ENCODE data around the gene MTA3.
A peak's percentile ranks its signal among the peaks of the same experiment; 100 is the strongest.
"Not testable (repeated sequence)": the region's sequence is repeated elsewhere in the genome, so short reads cannot be mapped to it uniquely, and the experiment has no call there.

MTA3 gene

DNA sequence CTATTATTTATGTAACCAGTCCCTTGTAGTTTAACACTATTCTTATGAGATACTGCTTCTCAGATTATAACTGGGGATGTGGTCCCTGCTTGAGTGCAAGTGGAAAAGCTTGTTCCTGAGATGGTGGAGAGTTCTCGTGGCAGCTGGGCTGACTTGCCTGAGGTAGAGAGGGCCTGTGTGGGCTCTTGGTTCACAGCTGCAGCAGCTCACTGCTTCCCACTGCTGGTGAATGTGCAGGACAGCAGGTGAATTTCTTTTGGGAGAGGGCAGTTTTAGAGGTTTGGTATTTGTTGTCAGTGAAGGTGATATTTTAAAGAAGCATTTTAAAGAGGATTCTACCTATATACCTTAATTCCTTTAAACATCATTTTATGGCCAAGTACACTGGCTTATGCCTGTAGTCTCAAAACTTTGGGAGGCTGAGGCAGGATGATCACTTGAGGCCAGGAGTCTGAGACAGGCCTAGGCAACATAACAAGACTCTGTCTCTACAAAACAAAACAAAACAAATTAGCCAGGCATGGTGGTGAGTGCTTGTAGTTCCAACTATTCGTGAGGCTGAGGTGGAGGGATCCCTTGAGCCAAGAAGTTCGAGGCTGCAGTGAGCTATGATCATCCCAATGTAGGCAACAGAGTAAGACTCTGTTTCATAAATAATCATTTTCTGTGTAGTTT, 94.8 kb downstream of the MTA3 start:
- DNase-seq (ENCODE audit: low spot score): peak; percentile 88

DNA sequence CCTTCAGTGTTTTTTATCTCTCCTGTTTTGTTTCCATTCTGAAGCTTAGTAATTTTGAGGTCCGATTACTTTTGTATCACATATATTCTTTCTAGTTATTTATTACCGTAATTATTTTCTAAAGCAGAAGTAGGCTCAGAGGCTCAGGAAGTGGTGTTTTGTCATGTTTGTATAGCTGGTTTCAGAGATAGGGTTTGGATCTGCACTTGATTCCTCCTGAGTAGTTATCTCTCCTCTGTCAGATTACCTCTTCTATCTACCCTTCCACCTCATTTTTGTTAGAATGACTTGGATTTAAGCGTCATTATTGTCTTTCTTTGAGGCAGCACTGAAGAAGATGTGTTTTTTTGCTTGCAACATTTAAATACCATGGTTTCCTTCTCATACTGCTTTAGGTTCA, 95.4 kb downstream of the MTA3 start:
- DNase-seq (ENCODE audit: low spot score): no peak

DNA sequence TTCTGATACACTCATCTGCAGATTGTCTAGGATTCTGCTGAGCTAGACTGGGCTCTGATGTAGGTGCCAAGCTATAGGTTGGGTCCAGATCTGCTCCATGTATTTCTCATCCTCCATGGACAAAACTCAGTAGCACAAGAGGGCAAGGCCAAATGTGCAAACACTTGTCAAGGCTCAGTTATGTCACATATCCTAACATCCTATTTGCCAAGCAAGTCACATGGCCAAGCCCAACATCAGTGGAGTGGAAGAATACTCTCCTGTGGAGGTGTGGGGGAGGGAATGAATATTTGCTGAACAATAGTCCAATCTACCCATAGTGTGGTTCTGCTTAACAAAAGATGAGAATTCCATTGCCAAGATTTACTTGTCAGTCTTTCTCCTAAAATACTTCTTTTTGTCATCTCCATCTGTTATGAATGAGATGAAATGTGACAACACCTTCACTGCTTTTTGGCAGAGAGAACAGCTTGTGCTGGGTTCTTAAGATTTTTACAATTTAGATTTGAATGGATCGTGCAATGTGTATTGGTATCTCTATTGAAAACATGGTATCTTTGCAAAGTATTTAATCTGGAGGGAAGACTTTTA, 105.7 kb downstream of the MTA3 start:
- DNase-seq (ENCODE audit: low spot score): no peak

DNA sequence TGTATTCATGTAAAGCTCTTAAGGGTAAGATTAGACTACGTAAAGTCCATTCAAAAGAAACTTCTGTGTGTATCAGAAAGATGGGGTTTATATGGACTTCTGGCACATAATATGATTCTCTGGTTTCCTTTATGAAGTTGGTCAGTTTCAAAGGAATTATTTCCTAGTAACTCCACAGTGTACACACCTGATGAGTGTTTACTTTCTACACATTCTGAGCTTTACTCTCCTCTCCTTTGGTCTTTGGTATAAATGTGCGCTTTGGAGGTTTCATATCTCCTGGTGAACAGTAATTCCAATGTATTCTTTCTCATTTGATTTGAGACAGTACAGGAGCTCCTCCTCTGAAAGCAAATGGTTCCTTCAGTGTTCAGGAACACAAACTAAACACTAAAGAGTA, 107.4 kb downstream of the MTA3 start:
- DNase-seq (ENCODE audit: low spot score): no peak

DNA sequence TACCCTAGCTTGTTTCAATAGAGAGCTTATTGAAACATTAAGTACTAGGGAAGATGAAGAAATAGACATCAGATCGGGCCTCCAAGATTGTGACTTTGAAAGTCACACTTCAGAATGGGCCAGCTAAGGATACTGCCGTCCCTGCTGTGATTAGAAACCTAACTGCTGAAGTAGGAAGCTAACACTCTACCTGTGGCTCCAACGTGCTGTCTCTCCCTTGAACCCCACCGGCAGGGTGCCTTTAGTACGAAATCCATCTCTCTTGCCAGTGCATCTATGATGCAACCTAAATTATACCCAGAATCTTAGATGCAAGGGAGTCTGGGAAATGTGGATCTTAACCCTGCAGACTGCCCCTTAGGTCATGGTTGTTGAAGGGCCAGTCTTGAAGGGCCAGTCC, 116.9 kb downstream of the MTA3 start:
- no peak for DNase-seq (ENCODE audit: low spot score)

DNA sequence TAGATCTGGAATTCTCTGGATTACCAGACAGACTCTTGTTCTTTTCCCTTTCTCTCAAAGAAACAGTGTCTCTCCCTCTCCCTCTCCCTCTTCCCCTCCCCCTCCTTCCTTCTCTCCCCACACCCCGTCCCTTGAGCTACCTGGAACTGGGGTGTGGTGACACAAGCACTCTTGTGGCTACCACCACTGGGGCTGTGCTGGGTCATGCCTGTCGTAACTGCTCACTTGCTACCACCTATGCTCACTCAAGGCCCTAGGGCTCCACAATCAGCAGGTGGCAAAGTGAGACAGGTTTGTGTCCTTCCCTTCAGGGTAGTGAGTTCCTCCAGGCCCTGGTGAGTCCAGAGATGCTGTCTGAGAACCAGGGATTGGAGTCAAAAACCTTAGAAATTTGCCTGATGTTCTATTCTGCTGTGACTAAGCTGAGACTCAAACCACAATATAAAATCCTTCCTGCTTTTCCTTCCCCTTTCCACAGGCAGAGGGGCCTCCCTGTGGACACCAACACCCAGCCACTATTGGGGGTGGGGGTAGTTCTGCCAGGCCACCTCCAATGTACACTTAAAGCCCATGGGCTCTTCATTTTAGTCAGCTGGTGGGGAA, 124.7 kb downstream of the MTA3 start:
- DNase-seq (ENCODE audit: low spot score): no peak

DNA sequence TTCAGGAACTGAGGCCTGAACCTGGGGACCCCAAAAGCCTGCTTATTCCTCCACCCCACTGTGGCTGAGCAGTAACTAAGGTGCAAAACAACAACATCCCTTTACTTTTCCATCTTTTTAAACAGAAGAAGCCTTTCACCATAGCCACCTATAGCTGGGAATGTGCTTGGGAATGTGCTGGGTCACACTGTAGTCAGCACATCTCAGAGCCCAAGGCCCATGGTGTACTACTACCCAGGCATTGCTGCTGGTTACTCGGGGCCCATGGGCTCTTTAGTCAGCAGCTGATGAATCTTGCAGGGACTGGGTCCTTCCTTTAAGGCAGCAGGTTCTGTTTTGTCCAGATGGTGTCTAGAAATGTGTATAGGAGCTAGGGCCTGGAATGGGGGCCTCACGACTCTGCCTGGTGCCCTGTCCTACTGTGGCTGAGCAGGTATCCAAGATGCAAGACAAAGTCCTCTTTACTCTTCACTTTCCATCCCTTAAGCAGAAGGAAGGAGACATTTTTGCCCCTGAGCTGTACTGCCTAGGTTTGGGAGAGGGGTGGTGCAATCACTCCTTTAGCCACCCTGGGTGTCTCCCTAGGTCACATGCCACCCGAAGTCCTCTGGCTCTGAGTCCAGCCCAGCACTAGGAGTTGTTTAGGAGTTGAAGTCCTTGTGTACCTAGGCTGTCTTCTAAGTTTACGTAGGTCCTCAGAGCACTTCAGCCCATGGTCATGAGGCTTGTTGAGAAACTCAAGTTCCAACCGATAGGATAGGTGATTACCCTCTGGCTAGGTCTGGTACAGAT, 125.5 kb downstream of the MTA3 start:
- no peak for DNase-seq (ENCODE audit: low spot score)

DNA sequence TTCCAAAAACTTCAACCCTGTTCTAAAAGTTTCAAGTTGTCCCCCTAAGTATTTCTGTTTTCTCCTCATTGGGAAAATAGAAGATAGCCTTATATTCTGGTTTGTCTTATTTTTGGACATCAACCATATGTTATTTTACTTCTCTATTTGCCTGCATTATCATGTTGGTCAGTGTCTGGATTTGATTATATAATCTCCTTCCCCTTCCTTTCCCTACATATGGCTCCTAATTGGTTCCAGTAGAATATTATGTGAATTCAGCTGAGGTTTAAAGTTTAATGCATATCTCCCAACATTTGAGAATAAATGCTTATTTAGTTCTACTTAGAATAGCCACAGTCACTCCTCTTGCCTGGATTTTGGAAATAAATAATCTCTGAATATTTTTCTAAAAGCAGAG, 128.6 kb downstream of the MTA3 start:
- no peak for DNase-seq (ENCODE audit: low spot score)

DNA sequence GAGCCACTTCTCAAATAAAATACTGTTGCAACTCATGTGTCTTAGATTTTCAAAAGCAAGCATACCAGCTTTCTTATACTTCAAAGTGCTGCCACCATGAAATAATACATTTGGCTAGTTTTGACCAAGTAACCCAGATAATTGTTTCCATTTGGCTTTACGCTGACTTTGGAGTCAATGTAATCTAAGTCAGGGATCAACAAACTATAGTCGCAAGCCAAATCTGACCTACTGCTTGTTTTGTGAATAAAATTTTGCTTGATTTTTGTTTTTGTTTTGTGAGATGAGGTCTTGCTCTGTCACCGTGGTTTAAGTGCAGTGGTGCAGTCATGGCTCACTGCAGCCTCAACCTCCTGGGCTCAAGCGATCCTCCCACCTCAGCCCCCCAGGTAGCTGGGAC, 130.5 kb downstream of the MTA3 start:
- no peak for DNase-seq (ENCODE audit: low spot score)

DNA sequence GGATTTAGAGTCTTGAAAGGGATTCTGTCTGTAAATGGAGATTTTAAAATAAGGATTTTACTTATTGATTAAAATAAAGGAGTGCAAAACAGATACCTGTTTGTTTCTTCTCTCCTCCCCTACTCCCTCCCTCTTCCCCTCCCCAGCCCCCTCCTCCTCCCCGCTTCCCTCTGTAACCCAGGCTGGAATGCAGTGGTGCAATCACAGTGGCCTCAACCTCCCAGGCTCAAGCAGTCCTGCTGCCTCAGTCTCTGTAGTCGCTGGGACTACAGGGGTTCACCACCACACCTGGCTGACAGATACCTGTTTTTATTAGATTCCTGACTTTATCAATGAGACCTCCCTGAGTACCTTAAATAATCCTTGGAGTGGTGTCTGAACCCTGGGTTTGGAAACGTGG, 138.4 kb downstream of the MTA3 start:
- no peak for DNase-seq (ENCODE audit: low spot score)

DNA sequence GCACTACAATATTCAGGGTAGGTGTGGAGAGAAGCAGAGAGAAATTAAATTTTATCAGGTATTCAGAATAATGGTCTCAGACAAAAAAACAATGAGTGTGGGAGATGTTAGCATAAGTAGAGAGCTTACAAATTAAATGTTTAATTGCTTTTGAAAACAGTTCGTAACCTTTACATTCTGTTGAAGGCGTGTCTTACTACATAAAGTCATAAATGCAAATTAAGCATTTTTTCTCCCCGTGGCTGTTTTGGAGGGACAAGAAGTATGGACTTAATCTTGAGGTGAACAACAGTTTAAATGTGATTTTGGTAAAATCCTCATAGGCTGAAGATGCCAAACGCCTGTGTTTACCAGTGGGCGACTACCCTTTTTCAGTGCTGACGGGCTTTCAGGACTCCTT, 139.7 kb downstream of the MTA3 start:
- DNase-seq (ENCODE audit: low spot score): no peak

DNA sequence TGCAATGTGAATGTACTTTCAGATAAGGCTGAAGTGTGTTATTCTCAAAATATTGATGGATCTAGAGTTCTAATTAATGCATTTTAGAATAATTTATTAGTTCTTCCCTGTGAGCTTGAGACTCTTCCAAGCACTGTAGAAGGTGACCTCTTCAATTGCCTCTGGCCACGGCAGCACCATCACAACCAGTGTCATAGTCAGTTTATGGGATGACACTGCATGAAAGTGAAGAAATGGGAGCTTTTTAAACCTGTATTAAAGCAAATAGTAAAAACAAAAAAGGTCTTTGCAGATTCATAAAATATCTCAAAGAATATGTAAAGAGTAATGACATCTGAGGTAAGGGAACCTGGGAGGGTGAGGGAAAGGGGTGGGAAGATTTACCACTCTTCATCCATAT, 143.5 kb downstream of the MTA3 start:
- no peak for DNase-seq (ENCODE audit: low spot score)

DNA sequence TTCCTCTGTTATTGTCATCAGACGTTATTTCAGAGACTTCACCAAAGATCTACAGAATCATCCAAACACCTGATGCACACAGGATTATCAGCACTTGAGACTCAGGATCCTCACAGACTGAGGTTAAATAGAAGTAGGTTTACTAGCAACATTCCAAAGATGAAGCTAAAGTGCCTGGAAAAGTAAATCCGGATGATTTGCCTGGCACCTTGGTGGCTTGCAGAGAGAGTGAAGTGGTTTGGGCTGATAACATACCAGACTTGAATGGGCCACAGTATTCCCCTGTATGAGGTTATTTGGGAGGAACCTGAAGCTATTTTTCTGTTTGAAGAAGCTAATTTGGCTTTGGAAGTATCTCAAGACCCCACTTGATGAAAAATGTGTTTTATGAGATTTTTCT, 144.5 kb downstream of the MTA3 start:
- DNase-seq (ENCODE audit: low spot score): no peak

DNA sequence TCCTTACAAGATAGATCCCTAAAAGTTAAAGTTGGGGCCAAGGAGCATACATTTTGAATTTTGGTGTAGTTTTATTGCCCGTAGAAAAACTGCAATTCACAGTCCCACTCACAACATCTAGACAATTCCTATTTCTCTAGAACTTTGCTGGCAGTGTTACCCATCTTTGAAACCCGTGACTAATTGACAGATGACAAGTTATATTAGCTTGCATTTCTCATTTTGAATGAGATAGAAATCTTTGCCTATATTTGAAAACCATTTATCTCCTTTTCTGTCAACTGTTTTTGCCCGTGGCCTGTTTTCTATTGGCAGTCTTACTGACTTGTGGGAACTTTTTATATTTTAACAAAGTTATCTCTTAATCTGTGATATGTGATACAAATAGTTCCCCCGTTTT, 145.5 kb downstream of the MTA3 start:
- DNase-seq (ENCODE audit: low spot score): no peak

DNA sequence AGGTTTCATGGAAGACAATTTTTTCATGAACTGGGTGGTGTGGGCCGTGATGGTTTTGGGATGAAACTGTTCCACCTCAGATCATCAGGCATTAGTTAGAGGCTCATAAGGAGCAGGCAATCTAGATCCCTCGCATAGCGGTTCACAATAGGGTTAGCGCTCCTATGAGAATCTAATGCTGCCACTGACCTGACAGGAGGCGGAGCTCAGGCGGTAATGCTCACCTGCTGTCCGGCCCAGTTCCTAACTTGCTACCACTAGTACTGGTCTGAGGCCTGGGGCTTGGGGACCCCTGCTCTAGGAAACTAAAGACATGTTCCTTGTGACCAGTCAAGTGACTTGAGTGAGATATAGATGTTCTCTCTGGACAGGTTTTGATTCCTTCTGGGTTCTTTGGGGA, 146.3 kb downstream of the MTA3 start:
- no peak for DNase-seq (ENCODE audit: low spot score)

DNA sequence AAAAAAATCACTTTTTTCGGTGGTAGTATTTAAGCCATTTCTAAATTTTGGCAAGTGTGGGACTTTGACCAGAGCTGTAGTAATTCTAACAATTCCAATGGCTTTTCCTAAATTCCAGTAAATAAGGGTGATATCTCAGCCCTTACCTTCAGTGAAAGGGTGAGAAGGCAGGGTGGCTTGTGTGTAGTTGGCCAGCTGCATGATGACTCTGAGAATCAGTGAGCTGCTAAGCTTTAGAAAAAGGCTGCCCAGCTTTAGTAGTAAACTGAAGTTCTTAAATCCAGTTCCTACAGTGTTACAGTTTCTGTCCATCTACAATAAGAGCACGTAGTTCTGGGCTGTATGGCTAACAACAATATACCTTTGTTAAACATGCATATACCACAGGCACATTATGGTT, 153.5 kb downstream of the MTA3 start:
- DNase-seq (ENCODE audit: low spot score): no peak

DNA sequence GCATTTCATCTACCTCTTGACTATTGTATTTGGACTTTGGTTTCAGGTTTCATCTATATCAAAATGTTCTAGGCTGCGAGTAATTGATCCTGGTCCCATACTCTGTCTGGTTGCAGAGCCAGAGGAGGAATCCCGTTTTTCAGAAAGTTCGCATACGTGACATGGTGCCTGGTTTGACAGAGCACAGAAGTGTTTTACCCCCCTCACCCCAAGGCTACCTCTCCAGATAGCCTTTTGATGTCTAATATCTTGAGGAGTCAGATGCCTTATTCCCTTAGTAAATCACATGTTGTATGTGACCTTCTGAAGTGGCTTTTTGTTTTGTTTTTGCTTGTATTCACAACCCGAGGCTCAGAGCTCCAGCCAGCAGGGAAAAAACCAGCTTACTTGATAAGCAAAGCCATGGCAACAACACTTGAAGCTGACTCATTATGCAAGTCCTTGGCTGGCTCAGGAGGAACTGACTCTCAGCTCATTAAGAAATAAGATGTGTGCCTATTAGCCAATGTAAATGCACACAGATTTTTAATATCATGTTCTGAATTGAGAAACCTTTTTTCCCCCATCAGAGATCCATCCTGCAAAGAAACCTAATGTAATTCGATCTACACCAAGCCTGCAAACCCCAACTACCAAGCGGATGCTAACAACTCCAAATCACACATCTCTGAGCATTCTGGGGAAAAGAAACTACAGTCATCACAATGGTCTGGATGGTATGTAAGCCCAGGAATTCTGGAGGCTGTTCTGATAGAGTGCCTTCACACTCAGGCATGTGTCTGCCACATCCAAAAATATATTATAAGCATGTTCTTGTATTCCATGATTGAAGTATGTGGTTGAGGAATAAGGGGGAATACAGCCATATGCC, 154.1 kb downstream of the MTA3 start:
- peak; percentile 74 for DNase-seq (ENCODE audit: low spot score)

DNA sequence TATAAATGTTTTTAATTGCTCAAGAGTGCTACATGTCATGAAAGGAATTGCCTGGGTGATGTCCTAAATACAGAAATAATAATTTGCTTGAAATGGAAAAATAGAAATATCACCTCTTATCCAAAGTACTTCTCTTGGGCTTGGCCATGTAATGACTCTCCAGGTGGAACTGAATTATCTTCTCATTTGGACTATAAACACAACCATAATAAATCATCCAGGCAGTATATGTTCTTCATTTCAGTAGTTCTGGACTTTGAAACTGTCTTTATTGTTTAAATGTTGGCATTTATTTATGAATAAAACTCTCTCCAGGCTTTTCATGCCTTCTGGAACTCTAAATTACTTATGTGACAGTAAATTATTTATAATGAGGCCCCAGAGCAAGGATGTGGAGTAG, 155.0 kb downstream of the MTA3 start:
- no peak for DNase-seq (ENCODE audit: low spot score)

DNA sequence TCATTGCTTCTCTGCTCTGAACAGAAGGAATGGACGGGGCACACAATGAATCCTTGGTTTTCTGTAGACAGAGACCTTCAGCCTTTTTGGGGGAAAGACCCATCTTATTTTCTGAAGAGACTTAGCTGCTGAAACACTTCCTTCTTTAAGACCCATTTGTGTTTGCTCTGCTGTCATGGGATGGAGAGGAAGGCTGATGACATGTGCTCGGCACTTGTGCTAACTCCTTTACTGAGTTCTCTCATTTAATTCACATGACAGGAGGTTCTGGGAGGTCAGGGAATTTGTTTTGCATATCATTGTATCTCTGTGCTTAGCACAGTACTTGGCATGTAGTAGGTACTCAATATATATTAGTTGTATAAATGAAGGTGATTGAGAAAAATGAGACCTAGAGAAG, 156.5 kb downstream of the MTA3 start:
- peak; percentile 20 for DNase-seq (ENCODE audit: low spot score)

DNA sequence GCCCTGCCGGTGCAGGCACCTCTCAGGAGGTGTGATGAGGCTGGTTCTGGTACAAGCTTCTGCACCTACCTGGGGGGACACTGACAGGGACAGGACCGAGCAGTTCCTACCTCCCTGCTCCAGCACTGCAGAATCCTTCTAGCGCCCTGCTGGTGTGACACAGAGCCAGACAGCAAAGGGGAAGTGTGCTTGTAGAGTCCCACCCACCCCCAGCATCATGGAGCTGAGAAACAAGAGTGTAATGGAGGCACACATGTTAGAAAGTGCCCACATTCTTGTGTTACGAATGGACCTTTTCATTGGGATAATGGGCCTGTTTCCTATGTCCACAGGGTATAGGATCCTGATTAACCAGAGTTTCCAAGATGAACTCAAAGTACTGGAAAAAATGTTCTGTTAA, 157.2 kb downstream of the MTA3 start:
- DNase-seq (ENCODE audit: low spot score): peak; percentile 15

DNA sequence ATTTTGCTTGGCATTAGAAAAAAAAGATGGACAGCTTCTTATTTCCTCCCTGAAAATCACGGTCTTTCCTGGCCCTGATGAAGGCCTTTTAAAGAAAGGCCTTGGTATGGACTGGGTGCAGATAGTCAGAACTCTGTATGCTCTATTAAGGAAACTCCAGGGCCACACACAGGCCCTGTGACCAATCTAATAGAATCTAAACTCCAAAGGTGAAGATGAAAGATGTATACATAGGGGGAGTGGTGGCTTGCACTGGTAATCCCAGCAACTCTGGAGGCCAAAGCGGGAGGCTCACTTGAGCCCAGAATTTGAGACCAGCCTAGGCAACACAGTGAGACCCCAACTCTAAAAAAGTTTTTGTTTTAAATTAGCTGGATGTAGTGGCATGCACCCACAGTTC, 158.2 kb downstream of the MTA3 start:
- no peak for DNase-seq (ENCODE audit: low spot score)

DNA sequence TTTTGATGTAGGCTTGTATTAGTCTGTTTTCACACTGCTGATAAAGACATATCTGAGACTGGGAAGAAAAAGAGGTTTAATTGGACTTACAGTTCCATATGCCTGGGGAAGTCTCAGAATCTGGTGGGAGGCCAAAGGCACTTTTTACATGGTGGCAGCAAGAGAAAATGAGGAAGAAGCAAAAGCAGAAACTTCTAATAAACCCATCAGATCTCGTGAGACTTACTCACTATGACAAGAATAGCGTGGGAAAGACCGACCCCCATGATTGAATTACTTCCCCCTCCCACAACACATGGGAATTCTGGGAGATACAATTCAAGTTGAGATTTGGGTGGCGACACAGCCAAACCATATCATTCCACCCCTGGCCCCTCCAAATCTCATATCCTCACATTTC, 162.9 kb downstream of the MTA3 start:
- not testable (repeated sequence) for DNase-seq (ENCODE audit: low spot score)

Measured in pons (tissue), 1 donor.